Suprapubic skin (tissue), 4 donors: Measurements from ENCODE around the gene RAB33B. TPM values are rescaled to one million over a fixed set of nuclear protein-coding genes. Genes with fewer than 3 reads are reported as not detected.

ENCODE experiments used
- DNase-seq, 2 donors: peaks; one replicate each; pipeline ENCODE4 v3.0.0-alpha.2; 2019; ENCODE audit warnings: low spot score in 2 of 2
- H3K27ac ChIP-seq: fragments of 200-600 bp; sonication (generic); one replicate; pipeline ENCODE4 v1.5.1; 2019
- H3K27me3 ChIP-seq: fragments of 200-600 bp; sonication (generic); one replicate; pipeline ENCODE4 v1.5.1; 2019
- H3K36me3 ChIP-seq: fragments of 200-600 bp; sonication (generic); one replicate; pipeline ENCODE4 v1.5.1; 2019
- H3K4me1 ChIP-seq: fragments of 200-600 bp; sonication (generic); one replicate; pipeline ENCODE4 v1.5.1; 2019
- H3K4me3 ChIP-seq: fragments of 200-600 bp; sonication (generic); one replicate; pipeline ENCODE4 v1.5.1; 2019; ENCODE audit warnings: mild to moderate bottlenecking
- H3K9me3 ChIP-seq: fragments of 200-600 bp; sonication (generic); one replicate; pipeline ENCODE4 v1.5.1; 2019
- CTCF ChIP-seq, 2 donors: fragments of 200-600 bp in 1 of 2; fragments of 450-650 bp in 1 of 2; sonication (generic) in 1 of 2; IDR thresholded peaks; one replicate each; pipeline ENCODE4 v1.5.1; 2016 to 2019; ENCODE audit warnings: antibody characterized with exemption in 2 of 2, mild to moderate bottlenecking in 1 of 2, moderate library complexity in 1 of 2
- EP300 ChIP-seq: sonication (generic); formaldehyde crosslinking; IDR thresholded peaks from one replicate; pipeline ENCODE4 v1.6.1; 2017; ENCODE audit warnings: antibody characterized with exemption
- POLR2A ChIP-seq, 2 donors: fragments of 450-650 bp; IDR thresholded peaks; one replicate each; pipeline ENCODE4 v1.6.1; 2017; ENCODE audit warnings: antibody characterized with exemption in 2 of 2, mild to moderate bottlenecking in 2 of 2, moderate library complexity in 2 of 2
- POLR2AphosphoS5 ChIP-seq, 3 donors: sonication (generic); formaldehyde crosslinking; IDR thresholded peaks; one replicate each; pipeline ENCODE4 v1.6.1; 2017; ENCODE audit warnings: antibody characterized with exemption in 3 of 3
- WGBS: methylation state at CpG from one replicate; pipeline ENCODE4 v1.1.5; 2018; 5-methylcytosine and 5-hydroxymethylcytosine counted together
- total RNA-seq, 4 donors: library from RNA; depleted of rRNA; stranded (reverse); fragments of >200 nt; gene quantifications; one replicate each; pipeline ENCODE4 v1.1.0, GENCODE V29; 2016

RAB33B gene
- total RNA-seq, 4 donors from 2014 or later: 8.1 to 10.8 (median 9.2) TPM

GRCh38 chr4:139476363-139476762 is 22.4 kb downstream of the RAB33B start:
- H3K36me3 ChIP-seq: peaks cover 20% of the 10 kb centered on the region
- no peak for DNase-seq
- no peak overlapping the region for H3K27ac ChIP-seq
- 93% methylated on average over 4 of the region's 4 CpGs for WGBS
- no peak overlapping the region for H3K4me3 ChIP-seq
- TF ChIP-seq POLR2AphosphoS5 (IDR thresholded peaks at IDR 0.05) (no peak), EP300 (no peak), POLR2A (IDR thresholded peaks at IDR 0.05) (no peak), CTCF (IDR thresholded peaks at IDR 0.05) (no peak)
- no peaks in the 10 kb centered on the region for H3K4me1 ChIP-seq
- no peaks in the 10 kb centered on the region for H3K9me3 ChIP-seq
- H3K27me3 ChIP-seq: no peaks in the 10 kb centered on the region

GRCh38 chr4:139481465-139481864 is 27.5 kb downstream of the RAB33B start:
- DNase-seq: no peak
- 81% methylated on average over 1 of the region's 1 CpG for WGBS
- H3K9me3 ChIP-seq: no peaks in the 10 kb centered on the region
- no peaks in the 10 kb centered on the region for H3K36me3 ChIP-seq
- H3K27ac ChIP-seq: no peak overlapping the region
- H3K27me3 ChIP-seq: no peaks in the 10 kb centered on the region
- H3K4me3 ChIP-seq: no peak overlapping the region
- no peaks in the 10 kb centered on the region for H3K4me1 ChIP-seq
- TF ChIP-seq POLR2AphosphoS5 (IDR thresholded peaks at IDR 0.05): no peak
- TF ChIP-seq POLR2A (IDR thresholded peaks at IDR 0.05): no peak
- TF ChIP-seq EP300: no peak
- no peak for TF ChIP-seq CTCF (IDR thresholded peaks at IDR 0.05)

- WGBS: 98% methylated on average over 3 of the region's 3 CpGs
- Histone ChIP-seq H3K36me3 (no peaks in the 10 kb centered on the region), H3K4me1 (no peaks in the 10 kb centered on the region), H3K27me3 (no peaks in the 10 kb centered on the region), H3K4me3 (no peak overlapping the region), H3K9me3 (no peaks in the 10 kb centered on the region), H3K27ac (no peak overlapping the region)
- TF ChIP-seq POLR2A (IDR thresholded peaks at IDR 0.05) (no peak), EP300 (no peak)
- no peak for DNase-seq
Measured at GRCh38 chr4:139483000-139483399, 29.1 kb downstream of the RAB33B start.

GRCh38 chr4:139484783-139485311 is 30.9 kb downstream of the RAB33B start:
- Histone ChIP-seq H3K27me3 (no peaks in the 10 kb centered on the region), H3K36me3 (no peaks in the 10 kb centered on the region), H3K9me3 (no peaks in the 10 kb centered on the region), H3K4me3 (no peak overlapping the region), H3K27ac (no peak overlapping the region), H3K4me1 (no peaks in the 10 kb centered on the region)
- 87% methylated on average over 11 of the region's 11 CpGs for WGBS
- no peak for DNase-seq
- TF ChIP-seq CTCF (IDR thresholded peaks at IDR 0.05): no peak
- TF ChIP-seq POLR2A (IDR thresholded peaks at IDR 0.05): no peak
- TF ChIP-seq POLR2AphosphoS5 (IDR thresholded peaks at IDR 0.05): no peak
- no peak for TF ChIP-seq EP300

GRCh38 chr4:139488442-139488841 is 34.5 kb downstream of the RAB33B start:
- TF ChIP-seq POLR2AphosphoS5 (IDR thresholded peaks at IDR 0.05): no peak
- no peak for TF ChIP-seq EP300
- TF ChIP-seq CTCF (IDR thresholded peaks at IDR 0.05): no peak
- no peak for TF ChIP-seq POLR2A (IDR thresholded peaks at IDR 0.05)
- Histone ChIP-seq H3K27ac (no peak overlapping the region), H3K4me3 (no peak overlapping the region), H3K27me3 (no peaks in the 10 kb centered on the region), H3K9me3 (no peaks in the 10 kb centered on the region), H3K36me3 (no peaks in the 10 kb centered on the region), H3K4me1 (no peaks in the 10 kb centered on the region)
- 95% methylated on average over 3 of the region's 3 CpGs for WGBS
- DNase-seq: no peak

- Histone ChIP-seq H3K36me3 (no peaks in the 10 kb centered on the region), H3K4me3 (no peak overlapping the region), H3K27ac (no peak overlapping the region), H3K27me3 (no peaks in the 10 kb centered on the region), H3K4me1 (no peaks in the 10 kb centered on the region), H3K9me3 (no peaks in the 10 kb centered on the region)
- no peak for DNase-seq
- TF ChIP-seq POLR2A (IDR thresholded peaks at IDR 0.05): no peak
- TF ChIP-seq CTCF (IDR thresholded peaks at IDR 0.05): no peak
- TF ChIP-seq EP300: no peak
- no peak for TF ChIP-seq POLR2AphosphoS5 (IDR thresholded peaks at IDR 0.05)
Measured at GRCh38 chr4:139489638-139490037, 35.7 kb downstream of the RAB33B start.
